Left kidney (tissue), 8 donors: ENCODE data around the gene ZNF841. TPM values are rescaled to one million over a fixed set of nuclear protein-coding genes. Genes with fewer than 3 reads are reported as not detected.
"Not testable (repeated sequence)": the region's sequence is repeated elsewhere in the genome, so short reads cannot be mapped to it uniquely, and the experiment has no call there.

Source experiments
- DNase-seq: peaks from one replicate; pipeline ENCODE4 v3.0.0-alpha.2; 2013
- long read RNA-seq, 8 donors: transcript quantifications; one replicate each; lab custom pipeline, GENCODE V29; 2026
- polyA plus RNA-seq: library from polyadenylated mRNA; unstranded; fragments of 120-200 nt; gene quantifications from one replicate; pipeline ENCODE4 v1.2.1, GENCODE V29; 2013; ENCODE audit not compliant: insufficient read length

The ZNF841 gene
- polyA plus RNA-seq, result 27.5 TPM
- long read RNA-seq, donor 1, partial matches to known transcripts, result 0 of 1 reads
- long read RNA-seq, donor 1, other reads (novel, unspliced or antisense), result 0 of 1 reads
- long read RNA-seq, donor 2, partial matches to known transcripts, result 0 of 3 reads
- long read RNA-seq, donor 2, other reads (novel, unspliced or antisense), result 0 of 3 reads
- long read RNA-seq, donor 3, partial matches to known transcripts, result 0 of 2 reads
- long read RNA-seq, donor 3, other reads (novel, unspliced or antisense), result 0 of 2 reads
- long read RNA-seq, donor 4, result 0 reads
- long read RNA-seq, donor 5, partial matches to known transcripts, result 0 of 1 reads
- long read RNA-seq, donor 5, other reads (novel, unspliced or antisense), result 0 of 1 reads
- long read RNA-seq, donor 6, partial matches to known transcripts, result 0 of 2 reads
- long read RNA-seq, donor 6, other reads (novel, unspliced or antisense), result 0 of 2 reads
- long read RNA-seq, donor 7, partial matches to known transcripts, result 0 of 2 reads
- long read RNA-seq, donor 7, other reads (novel, unspliced or antisense), result 0 of 2 reads
- long read RNA-seq, donor 8, partial matches to known transcripts, result 0 of 2 reads
- long read RNA-seq, donor 8, other reads (novel, unspliced or antisense), result 0 of 2 reads

- peak; percentile 89 for DNase-seq
Measured at GRCh38 chr19:52095172-52096014, at the start of gene ZNF841. TSS of gene ZNF841 (minus strand) at chr19:52095765. CDS start at chr19:52084801, 10,964 bp downstream.

- DNase-seq, result no peak
Measured at GRCh38 chr19:52142001-52142595, 46.5 kb upstream of the ZNF841 start.

GRCh38 chr19:52141203-52141602 lies 45.6 kb upstream of the ZNF841 start:
- peak; percentile 15 for DNase-seq

- DNase-seq, result no peak
Measured at GRCh38 chr19:52140032-52140710, 44.6 kb upstream of the ZNF841 start.

- DNase-seq, result peak; percentile 95
Measured at GRCh38 chr19:52139252-52140031, 43.9 kb upstream of the ZNF841 start, which contains the start of gene ZNF616. TSS of gene ZNF616 (minus strand) at chr19:52139938. CDS start at chr19:52130512, 9,426 bp downstream.

- DNase-seq, result no peak
Measured at GRCh38 chr19:52138983-52139251, 43.4 kb upstream of the ZNF841 start.

- peak; percentile 55 for DNase-seq
Measured at GRCh38 chr19:52138278-52138982, 42.9 kb upstream of the ZNF841 start.

GRCh38 chr19:52120286-52120685 lies 24.7 kb upstream of the ZNF841 start:
- no peak for DNase-seq

- no peak for DNase-seq
Measured at GRCh38 chr19:52115526-52116053, 20.0 kb upstream of the ZNF841 start.

- DNase-seq, result no peak
Measured at GRCh38 chr19:52114691-52115090, 19.1 kb upstream of the ZNF841 start.

- no peak for DNase-seq
Measured at GRCh38 chr19:52112624-52113023, 17.1 kb upstream of the ZNF841 start.

- DNase-seq, result no peak
Measured at GRCh38 chr19:52110780-52111179, 15.2 kb upstream of the ZNF841 start.

- no peak for DNase-seq
Measured at GRCh38 chr19:52102782-52103181, 7.2 kb upstream of the ZNF841 start.

GRCh38 chr19:52101866-52102562 lies 6.4 kb upstream of the ZNF841 start:
- DNase-seq, result no peak

GRCh38 chr19:52099497-52100138 lies 4.1 kb upstream of the ZNF841 start:
- no peak for DNase-seq

GRCh38 chr19:52096416-52096815 lies 851 bp upstream of the ZNF841 start:
- DNase-seq, result not testable (repeated sequence)

- no peak for DNase-seq
Measured at GRCh38 chr19:52094526-52095130, 937 bp downstream of the ZNF841 start.

- DNase-seq, result no peak
Measured at GRCh38 chr19:52086481-52086880, 9.1 kb downstream of the ZNF841 start.
